Effector memory CD4-positive, alpha-beta T cell (primary cell): ENCODE results near the gene NUP214.

ENCODE experiments used
- DNase-seq, 3 donors: peaks; one replicate each; pipeline ENCODE4 v3.0.0-alpha.2; 2020
- H3K27ac ChIP-seq: 2 replicates; pipeline ENCODE4 v1.7.0; 2013; ENCODE audit warnings: mild to moderate bottlenecking, low read length, moderate library complexity; ENCODE audit not compliant: insufficient read depth, poor library complexity, severe bottlenecking
- H3K27me3 ChIP-seq: replicated peaks from 2 replicates; pipeline ENCODE4 v1.7.0; 2013; ENCODE audit warnings: mild to moderate bottlenecking, low read length; ENCODE audit not compliant: insufficient read depth, control insufficient read depth, poor library complexity, severe bottlenecking
- H3K36me3 ChIP-seq: 2 replicates; pipeline ENCODE4 v1.7.0; 2013; ENCODE audit warnings: mild to moderate bottlenecking, low read length, moderate library complexity; ENCODE audit not compliant: control insufficient read depth, insufficient read depth
- H3K4me1 ChIP-seq: 2 replicates; pipeline ENCODE4 v1.7.0; 2013; ENCODE audit warnings: low read length, mild to moderate bottlenecking; ENCODE audit not compliant: control insufficient read depth, insufficient read depth, poor library complexity, severe bottlenecking
- H3K4me3 ChIP-seq: 2 replicates; pipeline ENCODE4 v1.7.0; 2013; ENCODE audit warnings: low read length, low read depth, mild to moderate bottlenecking; ENCODE audit not compliant: insufficient read depth, poor library complexity, severe bottlenecking
- H3K9me3 ChIP-seq: 2 replicates; pipeline ENCODE4 v1.7.0; 2013; ENCODE audit warnings: mild to moderate bottlenecking, low read length, moderate library complexity; ENCODE audit not compliant: control insufficient read depth

The NUP214 gene

GRCh38 chr9:131087354-131087893 lies 38.0 kb upstream of the NUP214 start:
- H3K4me3 ChIP-seq: no peak overlapping the region
- H3K27me3 ChIP-seq: no peaks in the 10 kb centered on the region
- H3K36me3 ChIP-seq: no peaks in the 10 kb centered on the region
- no peaks in the 10 kb centered on the region for H3K4me1 ChIP-seq
- no peaks in the 10 kb centered on the region for H3K9me3 ChIP-seq
- no peak for DNase-seq
- no peak overlapping the region for H3K27ac ChIP-seq

GRCh38 chr9:131090025-131090787 lies 35.2 kb upstream of the NUP214 start:
- H3K9me3 ChIP-seq: no peaks in the 10 kb centered on the region
- no peaks in the 10 kb centered on the region for H3K36me3 ChIP-seq
- peaks cover 3% of the 10 kb centered on the region for H3K27me3 ChIP-seq
- no peak for DNase-seq
- no peaks in the 10 kb centered on the region for H3K4me1 ChIP-seq
- no peak overlapping the region for H3K27ac ChIP-seq
- H3K4me3 ChIP-seq: no peak overlapping the region

GRCh38 chr9:131091352-131091992 lies 33.9 kb upstream of the NUP214 start:
- Histone ChIP-seq H3K4me3 (no peak overlapping the region), H3K4me1 (peaks cover under 1% of the 10 kb centered on the region), H3K27me3 (peaks cover 8% of the 10 kb centered on the region), H3K9me3 (no peaks in the 10 kb centered on the region), H3K36me3 (no peaks in the 10 kb centered on the region), H3K27ac (no peak overlapping the region)
- no peak for DNase-seq

GRCh38 chr9:131092030-131092429 lies 33.4 kb upstream of the NUP214 start:
- Histone ChIP-seq H3K4me3 (no peak overlapping the region), H3K4me1 (peaks cover 6% of the 10 kb centered on the region), H3K9me3 (no peaks in the 10 kb centered on the region), H3K27ac (no peak overlapping the region), H3K27me3 (peaks cover 8% of the 10 kb centered on the region), H3K36me3 (no peaks in the 10 kb centered on the region)
- DNase-seq: no peak

GRCh38 chr9:131092548-131093440 lies 32.6 kb upstream of the NUP214 start:
- Histone ChIP-seq H3K4me3 (no peak overlapping the region), H3K36me3 (no peaks in the 10 kb centered on the region), H3K27me3 (peaks cover 8% of the 10 kb centered on the region), H3K9me3 (no peaks in the 10 kb centered on the region), H3K27ac (no peak overlapping the region), H3K4me1 (peaks cover 8% of the 10 kb centered on the region)
- no peak for DNase-seq

- Histone ChIP-seq H3K9me3 (no peaks in the 10 kb centered on the region), H3K4me1 (peaks cover 8% of the 10 kb centered on the region), H3K27ac (no peak overlapping the region), H3K36me3 (no peaks in the 10 kb centered on the region), H3K4me3 (no peak overlapping the region), H3K27me3 (peaks cover 8% of the 10 kb centered on the region)
- no peak for DNase-seq
These were observed 31.4 kb upstream of the NUP214 start for GRCh38 chr9:131094015-131094414.

- Histone ChIP-seq H3K36me3 (no peaks in the 10 kb centered on the region), H3K4me1 (peaks cover 8% of the 10 kb centered on the region), H3K27ac (no peak overlapping the region), H3K4me3 (no peak overlapping the region), H3K9me3 (no peaks in the 10 kb centered on the region), H3K27me3 (peaks cover 8% of the 10 kb centered on the region)
- no peak for DNase-seq
These were observed 30.8 kb upstream of the NUP214 start for GRCh38 chr9:131094622-131095021.

GRCh38 chr9:131095666-131096268 lies 29.6 kb upstream of the NUP214 start:
- Histone ChIP-seq H3K4me1 (peaks cover 8% of the 10 kb centered on the region), H3K9me3 (no peaks in the 10 kb centered on the region)

GRCh38 chr9:131096269-131097125 lies 28.9 kb upstream of the NUP214 start, which contains the start of gene AIF1L:
TSS of gene AIF1L (plus strand) at chr9:131096531. CDS start at chr9:131096630, 99 bp downstream.
- Histone ChIP-seq H3K4me3 (peak within 1 kb of the TSS; percentile 45), H3K27me3 (peaks cover 8% of the 10 kb centered on the region), H3K27ac (no peak within 1 kb of the TSS), H3K4me1 (peaks cover 8% of the 10 kb centered on the region), H3K9me3 (no peaks in the 10 kb centered on the region), H3K36me3 (no peaks in the 10 kb centered on the region)
- DNase-seq: no peak

More at GRCh38 chr9:131095666-131096268, 29.6 kb upstream of the NUP214 start:
- DNase-seq: no peak
- Histone ChIP-seq H3K4me3 (peak overlapping the region; percentile 45), H3K27me3 (peaks cover 8% of the 10 kb centered on the region), H3K36me3 (no peaks in the 10 kb centered on the region), H3K27ac (no peak overlapping the region)
